Embryonic facial prominence (tissue), 1 donor: ENCODE data around the gene PDCD7.
"Not testable (repeated sequence)": the region's sequence is repeated elsewhere in the genome, so short reads cannot be mapped to it uniquely, and the experiment has no call there.

Source experiments
- DNase-seq: peaks from one replicate; pipeline ENCODE4 v3.0.0-alpha.2; 2016; ENCODE audit errors: extremely low spot score

PDCD7 gene

GRCh38 chr15:65074946-65075345, 58.7 kb downstream of the PDCD7 start:
- not testable (repeated sequence) for DNase-seq

- no peak for DNase-seq
These were observed 61.0 kb downstream of the PDCD7 start for GRCh38 chr15:65072617-65073016.

GRCh38 chr15:65072027-65072426, 61.6 kb downstream of the PDCD7 start:
- DNase-seq: no peak

GRCh38 chr15:65071381-65071811, 62.2 kb downstream of the PDCD7 start:
- no peak for DNase-seq

GRCh38 chr15:65069779-65070546, 63.6 kb downstream of the PDCD7 start:
- no peak for DNase-seq

GRCh38 chr15:65069179-65069578, 64.4 kb downstream of the PDCD7 start:
- DNase-seq: no peak

GRCh38 chr15:65068403-65068788, 65.2 kb downstream of the PDCD7 start:
- no peak for DNase-seq

GRCh38 chr15:65067645-65068402, 65.8 kb downstream of the PDCD7 start, which contains the start of gene RASL12:
RASL12 (minus strand) TSS chr15:65067991; CDS start chr15:65067835, 156 bp downstream.
- no peak for DNase-seq
